HG03139 (cell line): ENCODE data around the gene LRRC2.
A peak's percentile ranks its signal among the peaks of the same experiment; 100 is the strongest.
"Not testable (repeated sequence)": the region's sequence is repeated elsewhere in the genome, so short reads cannot be mapped to it uniquely, and the experiment has no call there.

Source experiments
- ATAC-seq: cut with Tn5 transposase; IDR thresholded peaks from one replicate; pipeline ENCODE4 v1.9.1; 2021; ENCODE audit not compliant: unreplicated experiment

The LRRC2 gene

GRCh38 chr3:46558184-46559043, 7.7 kb downstream of the LRRC2 start:
- peak; percentile 97 for ATAC-seq

GRCh38 chr3:46557814-46558183, 8.3 kb downstream of the LRRC2 start:
- ATAC-seq, result no peak

DNA sequence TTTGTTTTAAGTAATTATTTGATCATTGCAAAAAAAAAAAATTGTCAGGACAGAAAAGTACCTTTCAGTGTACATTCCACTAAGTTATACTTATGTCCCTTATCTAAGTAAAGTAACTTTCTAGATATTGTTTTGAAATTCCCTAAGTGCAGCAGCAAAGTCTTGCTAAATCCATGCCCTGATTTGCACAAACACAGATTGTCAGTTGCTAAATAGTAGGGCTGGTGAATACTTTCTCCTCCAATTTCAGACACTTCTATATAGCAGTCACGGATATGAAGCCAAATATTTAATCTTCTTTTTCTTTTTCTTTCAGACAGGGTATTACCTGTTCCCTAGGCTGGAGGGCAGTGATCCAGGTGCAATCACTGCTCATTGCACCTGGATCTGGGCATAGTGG, 12.9 kb downstream of the LRRC2 start:
- ATAC-seq, result no peak

DNA sequence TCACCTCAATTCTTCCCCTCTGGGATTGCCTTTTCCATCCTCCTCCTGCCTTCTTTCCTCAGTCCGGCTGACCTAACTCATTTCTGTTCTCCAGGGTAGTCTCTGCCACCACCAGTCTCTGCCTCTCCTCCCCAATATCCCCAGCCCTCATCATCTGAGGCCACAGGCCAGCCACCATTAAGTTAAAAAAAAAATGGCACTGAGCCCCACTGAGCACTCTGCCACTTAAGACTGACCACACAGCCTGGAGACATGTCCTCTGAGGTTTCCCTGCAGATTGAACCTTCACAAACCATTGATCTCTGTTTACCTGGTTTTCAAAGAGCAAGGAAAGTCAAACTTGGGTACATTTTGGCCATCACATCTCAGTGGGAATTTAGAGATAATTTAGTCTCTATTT, 13.6 kb downstream of the LRRC2 start:
- no peak for ATAC-seq

DNA sequence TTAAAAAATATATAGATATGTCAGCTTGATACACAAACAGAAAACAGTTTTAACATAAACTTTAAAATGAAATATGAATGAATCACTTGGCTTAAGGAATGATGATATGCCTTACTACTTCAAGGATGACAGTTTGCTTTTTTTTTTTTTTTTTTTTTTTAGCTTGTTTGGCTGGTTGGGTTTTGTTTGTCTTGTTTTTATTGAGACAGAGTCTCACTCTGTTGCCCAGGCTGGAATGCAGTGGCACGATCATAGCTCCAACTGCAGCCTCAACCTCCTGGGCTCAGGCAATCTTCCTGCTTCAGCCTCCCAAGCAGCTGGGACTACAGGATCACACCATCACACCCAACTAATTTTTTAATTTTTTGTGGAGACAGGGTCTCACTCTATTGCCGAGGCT, 14.5 kb downstream of the LRRC2 start:
- no peak for ATAC-seq

DNA sequence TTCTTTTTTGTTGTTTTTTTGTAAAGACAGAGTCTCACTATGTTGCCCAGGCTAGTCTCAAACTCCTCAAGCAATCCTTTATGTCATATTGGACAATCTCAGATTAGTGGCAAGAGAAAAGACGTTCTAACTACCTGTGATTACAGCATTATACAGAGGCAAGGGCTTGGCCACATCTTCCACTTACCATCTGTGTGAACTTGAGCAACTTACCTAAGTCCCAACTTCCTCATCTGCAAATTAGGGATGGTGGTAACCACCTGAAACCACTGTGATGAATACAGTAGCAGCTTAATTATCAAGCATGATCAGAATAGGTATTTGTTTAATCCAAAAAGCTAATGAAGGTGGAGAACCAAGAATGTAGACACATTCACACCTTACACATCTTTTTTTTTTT, 16.1 kb downstream of the LRRC2 start:
- no peak for ATAC-seq

- no peak for ATAC-seq
Observed at GRCh38 chr3:46549408-46549904, 16.6 kb downstream of the LRRC2 start.

DNA sequence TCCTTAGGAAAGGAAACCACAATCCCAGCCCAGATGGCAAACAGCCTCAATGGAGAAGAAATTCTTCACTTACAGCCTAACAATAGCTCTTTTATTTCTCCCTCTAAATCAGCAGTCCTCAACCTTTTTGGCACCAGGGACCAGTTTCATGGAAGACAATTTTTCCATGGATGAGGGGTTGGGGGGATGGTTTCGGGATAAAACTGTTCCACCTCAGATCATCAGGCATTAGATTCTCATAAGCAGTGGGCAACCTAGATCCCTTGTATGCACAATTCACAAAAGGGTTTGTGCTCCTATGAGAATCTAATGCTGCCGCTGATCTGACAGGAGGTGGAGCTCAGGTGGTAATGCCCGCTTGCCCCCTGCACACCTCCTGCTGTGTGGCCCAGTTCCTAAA, 17.5 kb downstream of the LRRC2 start:
- ATAC-seq, result not testable (repeated sequence)

- ATAC-seq, result no peak
Observed at GRCh38 chr3:46546896-46547440, 19.1 kb downstream of the LRRC2 start.

DNA sequence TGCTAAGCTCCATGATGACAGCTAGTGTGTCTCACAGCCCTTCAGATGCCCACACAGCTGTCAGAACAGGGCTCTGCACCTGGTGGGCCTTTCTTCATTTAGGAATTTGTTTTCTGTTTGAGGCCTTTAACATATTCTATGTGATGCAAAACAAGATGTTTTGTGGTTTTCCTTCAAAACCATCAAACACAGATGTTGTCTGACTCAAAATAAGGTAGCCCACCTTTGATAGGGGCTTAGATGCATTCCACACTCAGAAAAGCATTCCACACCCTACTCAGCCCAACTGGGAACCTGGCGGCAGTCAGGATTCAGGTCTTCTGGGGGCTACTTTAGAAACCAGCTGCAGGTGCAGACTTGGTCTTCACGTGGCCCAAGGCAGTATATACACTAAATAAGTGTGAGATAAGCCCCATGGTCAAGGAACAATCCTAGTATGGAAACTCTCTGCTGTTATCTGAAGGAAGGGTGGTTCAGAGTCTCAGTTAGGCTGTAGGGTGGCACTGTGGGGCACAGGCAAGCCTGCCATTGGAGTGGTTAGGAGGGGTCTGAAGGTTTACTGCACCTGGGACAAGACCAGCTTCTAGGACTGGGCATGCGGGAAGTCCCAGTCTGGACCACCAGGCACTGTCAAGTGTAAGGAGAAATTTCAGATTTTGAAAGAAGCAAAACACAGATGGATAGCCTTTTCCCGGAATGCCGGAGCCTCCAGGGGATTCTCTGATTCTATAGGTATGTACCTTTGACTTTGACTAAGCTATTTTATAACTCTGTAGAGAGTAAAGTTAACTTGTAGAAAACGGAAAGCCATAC, 20.1 kb downstream of the LRRC2 start:
- ATAC-seq, result no peak

DNA sequence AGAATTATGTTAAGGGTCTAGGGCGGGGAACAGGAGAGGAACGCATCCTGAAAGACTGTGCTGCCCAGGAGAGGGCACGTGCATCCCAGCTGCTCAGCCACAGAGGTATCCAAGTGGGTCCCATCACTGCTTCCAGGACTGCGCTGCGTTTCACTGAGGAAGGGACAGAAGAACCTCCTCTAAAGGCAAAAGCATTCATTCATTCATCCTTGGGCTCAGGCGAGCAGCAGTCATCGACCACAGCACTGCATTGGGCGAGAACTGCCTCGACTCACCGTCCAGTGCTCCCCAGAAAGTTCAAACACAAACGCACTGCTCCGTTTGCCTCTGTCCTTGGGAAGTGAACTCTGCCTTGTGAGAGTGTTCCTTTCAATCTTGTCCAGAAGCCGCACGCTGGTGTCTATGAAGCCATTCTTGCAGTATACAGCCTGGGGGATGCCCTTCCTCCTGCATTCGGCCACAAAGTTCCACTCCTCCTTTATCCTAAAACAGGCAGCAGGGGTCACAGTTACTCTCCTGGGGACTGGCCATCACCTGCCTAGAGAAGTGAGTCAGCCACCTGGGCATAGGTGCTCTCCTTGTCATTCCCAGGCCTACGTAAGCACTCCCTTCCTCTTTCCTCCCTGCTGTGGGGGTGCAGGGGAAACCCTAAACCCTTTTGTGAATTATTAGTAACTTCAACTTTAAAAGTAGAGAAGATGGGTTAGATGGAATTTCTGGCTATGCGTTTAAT, 21.2 kb downstream of the LRRC2 start:
- ATAC-seq, result no peak

GRCh38 chr3:46542801-46543201, 23.3 kb downstream of the LRRC2 start:
- ATAC-seq, result no peak

GRCh38 chr3:46542344-46542743, 23.8 kb downstream of the LRRC2 start:
- no peak for ATAC-seq

DNA sequence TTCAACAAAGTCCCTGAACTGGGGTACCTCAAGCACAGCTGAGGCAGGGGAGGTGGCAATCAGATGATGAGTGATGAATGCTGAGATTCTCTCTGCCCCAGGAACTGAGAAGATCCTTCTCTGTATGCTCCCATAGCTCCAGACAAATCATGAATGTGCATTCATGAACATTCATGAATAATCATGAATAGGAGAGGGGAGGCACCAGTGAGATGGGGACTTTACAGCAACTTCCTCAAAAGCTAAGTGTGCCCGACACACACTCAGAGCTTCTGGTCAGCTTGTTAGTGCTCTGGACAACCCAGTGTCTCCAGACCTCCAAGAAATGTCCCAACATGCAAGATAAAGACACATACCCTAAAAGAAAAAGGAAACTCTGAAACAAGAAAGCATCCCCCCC, 24.3 kb downstream of the LRRC2 start:
- no peak for ATAC-seq

GRCh38 chr3:46540550-46540949, 25.6 kb downstream of the LRRC2 start:
- no peak for ATAC-seq

GRCh38 chr3:46539443-46540005, 26.6 kb downstream of the LRRC2 start:
- no peak for ATAC-seq

DNA sequence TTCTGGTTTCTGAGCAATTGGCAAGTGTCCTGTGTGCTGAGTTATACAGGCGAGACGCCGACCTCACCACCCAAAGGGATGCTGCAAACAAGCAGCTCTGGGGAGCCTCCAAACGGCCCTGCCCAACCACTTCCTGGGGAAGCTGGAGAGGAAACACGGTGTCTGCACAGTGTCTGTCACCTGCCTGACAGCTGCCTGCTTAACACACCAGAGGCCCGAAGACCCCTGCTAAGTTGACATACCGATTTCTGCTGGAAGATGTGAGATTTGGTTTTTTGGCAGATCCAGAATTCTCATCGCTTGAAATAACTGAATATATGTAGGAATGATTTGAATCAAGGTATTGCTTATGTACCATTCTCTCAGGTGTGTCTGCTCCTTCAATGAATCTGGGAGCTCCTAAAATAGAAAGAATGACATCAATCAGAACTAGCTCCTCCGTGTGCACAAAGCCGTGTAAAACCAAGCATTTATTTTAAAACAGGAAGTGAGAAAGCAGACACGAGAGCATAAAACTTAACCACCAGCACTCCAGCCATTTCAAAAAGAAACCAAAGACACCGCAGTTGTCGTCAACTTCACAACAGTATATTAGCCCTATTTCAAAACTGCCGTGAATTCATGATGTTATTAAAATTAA, 27.2 kb downstream of the LRRC2 start:
- ATAC-seq, result peak; percentile 66

DNA sequence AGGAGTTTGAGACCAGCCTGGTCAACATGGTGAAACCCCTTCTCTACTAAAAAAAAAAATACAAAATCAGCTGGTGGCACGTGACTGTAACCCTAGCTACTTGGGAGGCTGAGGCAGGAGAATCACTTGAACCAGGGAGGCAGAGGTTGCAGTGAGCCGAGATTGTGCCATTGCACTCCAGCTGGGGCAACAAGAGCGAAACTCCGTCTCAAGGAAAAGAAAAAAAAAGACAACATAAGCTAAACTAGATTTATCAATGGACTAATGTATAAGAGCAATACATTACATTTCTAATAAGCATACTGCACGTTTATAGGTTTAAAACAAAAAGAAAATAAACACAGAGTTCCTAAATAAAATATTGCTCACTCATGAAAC, 27.7 kb downstream of the LRRC2 start:
- ATAC-seq, result not testable (repeated sequence)

DNA sequence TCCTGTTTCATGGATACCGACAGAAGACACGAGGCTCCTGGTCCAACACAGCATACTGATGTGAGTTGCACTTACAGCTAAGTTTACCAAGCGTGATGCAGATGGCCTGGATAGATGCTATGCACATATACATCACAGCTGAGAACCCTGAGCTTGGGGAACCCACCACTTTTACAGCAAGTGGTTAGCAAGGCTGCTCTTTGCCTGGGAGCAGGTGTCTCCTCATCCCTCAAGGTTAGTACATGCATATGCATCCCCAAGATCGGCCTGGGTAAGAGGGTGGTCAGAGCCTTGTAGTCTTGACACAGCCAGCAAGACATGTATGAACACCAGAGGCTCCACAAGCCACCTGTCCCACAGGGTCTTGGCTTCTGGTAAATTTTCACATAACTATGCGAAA, 28.3 kb downstream of the LRRC2 start:
- ATAC-seq, result no peak

DNA sequence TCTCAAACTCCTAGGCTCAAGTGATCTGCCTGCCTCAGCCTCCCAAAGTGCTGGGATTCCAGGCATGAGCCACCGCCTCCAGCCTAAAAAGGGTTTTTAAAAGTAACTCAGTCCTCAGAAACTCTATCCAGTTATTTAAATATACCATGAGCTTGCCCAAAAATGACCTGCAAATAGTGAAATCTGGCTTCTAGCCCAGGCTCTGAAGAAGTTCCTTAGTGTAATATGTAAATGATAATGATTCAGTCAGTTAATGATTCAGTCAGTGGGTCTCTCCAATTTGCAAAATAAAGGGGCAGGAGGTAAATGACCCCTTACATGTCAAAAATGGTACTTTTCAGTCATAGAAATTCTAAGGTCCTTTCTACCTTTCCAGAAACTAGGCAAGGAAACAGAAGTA, 28.8 kb downstream of the LRRC2 start:
- no peak for ATAC-seq
